ENCODE data around the gene STOM. TPM values are rescaled to one million over a fixed set of nuclear protein-coding genes. Genes with fewer than 3 reads are reported as not detected.
A peak's percentile ranks its signal among the peaks of the same experiment; 100 is the strongest.

Gene STOM
- total RNA-seq, 1 experiment from 2014 or later, result 5.5 TPM

DNA sequence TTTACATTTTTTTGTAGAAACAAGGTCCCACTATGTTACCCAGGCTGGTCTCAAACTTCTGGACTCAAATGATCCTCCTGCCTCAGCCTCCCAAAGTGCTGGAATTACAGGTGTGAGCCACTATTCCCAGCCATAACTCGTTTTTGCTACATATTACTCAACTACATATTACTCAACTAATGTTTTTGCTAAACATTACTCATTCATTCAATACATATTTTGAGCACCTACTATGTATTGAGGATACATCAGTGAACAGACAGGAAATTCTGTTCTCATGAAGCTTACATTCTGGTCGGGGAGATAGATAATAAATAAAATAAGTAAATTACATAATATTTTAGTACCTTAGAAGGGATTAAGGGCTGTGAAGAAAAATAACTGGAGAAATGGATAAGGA is 34.9 kb upstream of the STOM start:
- no peaks in the 10 kb centered on the region for H3K27me3 ChIP-seq (ENCODE audit: low read length)
- H3K9me2 ChIP-seq (replicated peaks; ENCODE audit: low read length), result no peaks in the 10 kb centered on the region
- H3F3A ChIP-seq (ENCODE audit: low read length, unreplicated experiment), result no peaks in the 10 kb centered on the region
- H4K20me1 ChIP-seq (ENCODE audit: low read length), result no peaks in the 10 kb centered on the region
- TF ChIP-seq EZH2phosphoT487 (IDR thresholded peaks at IDR 0.05; ENCODE audit: borderline replicate concordance, low read length) (no peak), EZH2 (IDR thresholded peaks at IDR 0.05; ENCODE audit: low read length, unreplicated experiment) (no peak)
- TF ChIP-seq, protein P1, sequence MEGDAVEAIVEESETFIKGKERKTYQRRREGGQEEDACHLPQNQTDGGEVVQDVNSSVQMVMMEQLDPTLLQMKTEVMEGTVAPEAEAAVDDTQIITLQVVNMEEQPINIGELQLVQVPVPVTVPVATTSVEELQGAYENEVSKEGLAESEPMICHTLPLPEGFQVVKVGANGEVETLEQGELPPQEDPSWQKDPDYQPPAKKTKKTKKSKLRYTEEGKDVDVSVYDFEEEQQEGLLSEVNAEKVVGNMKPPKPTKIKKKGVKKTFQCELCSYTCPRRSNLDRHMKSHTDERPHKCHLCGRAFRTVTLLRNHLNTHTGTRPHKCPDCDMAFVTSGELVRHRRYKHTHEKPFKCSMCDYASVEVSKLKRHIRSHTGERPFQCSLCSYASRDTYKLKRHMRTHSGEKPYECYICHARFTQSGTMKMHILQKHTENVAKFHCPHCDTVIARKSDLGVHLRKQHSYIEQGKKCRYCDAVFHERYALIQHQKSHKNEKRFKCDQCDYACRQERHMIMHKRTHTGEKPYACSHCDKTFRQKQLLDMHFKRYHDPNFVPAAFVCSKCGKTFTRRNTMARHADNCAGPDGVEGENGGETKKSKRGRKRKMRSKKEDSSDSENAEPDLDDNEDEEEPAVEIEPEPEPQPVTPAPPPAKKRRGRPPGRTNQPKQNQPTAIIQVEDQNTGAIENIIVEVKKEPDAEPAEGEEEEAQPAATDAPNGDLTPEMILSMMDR (conservative IDR thresholded peaks at IDR 0.05; ENCODE audit: low read depth, low read length), result no peak
- no peaks in the 10 kb centered on the region for H3K36me3 ChIP-seq (ENCODE audit: low read depth, low read length)
- ChIA-PET POLR2A (ENCODE audit: unreplicated experiment) (no interaction called here), CTCF (no interaction called here)
- no peak overlapping the region for H2AFZ ChIP-seq (ENCODE audit: low read length)
- peak; percentile 3 for DNase-seq
- H3K79me2 ChIP-seq (ENCODE audit: low read length), result no peaks in the 10 kb centered on the region
- no peaks in the 10 kb centered on the region for H3K4me1 ChIP-seq (ENCODE audit: insufficient read depth, low read length)
- ATAC-seq, result no peak
- no TSS peak for BruUV-seq (replicated peaks)
- no peak overlapping the region for H3K27ac ChIP-seq (ENCODE audit: low read length)
- intact Hi-C loops (cut with micrococcal nuclease), result no loop called here
- H3K9me3 ChIP-seq (ENCODE audit: low read length), result peaks cover 9% of the 10 kb centered on the region; the same call in 1 of the 2 replicates
- no peak overlapping the region for H3K4me2 ChIP-seq (ENCODE audit: low read length)
- H3K4me3 ChIP-seq (ENCODE audit: low read length), result no peak overlapping the region
- no peak overlapping the region for H3K9ac ChIP-seq (ENCODE audit: low read length)

DNA sequence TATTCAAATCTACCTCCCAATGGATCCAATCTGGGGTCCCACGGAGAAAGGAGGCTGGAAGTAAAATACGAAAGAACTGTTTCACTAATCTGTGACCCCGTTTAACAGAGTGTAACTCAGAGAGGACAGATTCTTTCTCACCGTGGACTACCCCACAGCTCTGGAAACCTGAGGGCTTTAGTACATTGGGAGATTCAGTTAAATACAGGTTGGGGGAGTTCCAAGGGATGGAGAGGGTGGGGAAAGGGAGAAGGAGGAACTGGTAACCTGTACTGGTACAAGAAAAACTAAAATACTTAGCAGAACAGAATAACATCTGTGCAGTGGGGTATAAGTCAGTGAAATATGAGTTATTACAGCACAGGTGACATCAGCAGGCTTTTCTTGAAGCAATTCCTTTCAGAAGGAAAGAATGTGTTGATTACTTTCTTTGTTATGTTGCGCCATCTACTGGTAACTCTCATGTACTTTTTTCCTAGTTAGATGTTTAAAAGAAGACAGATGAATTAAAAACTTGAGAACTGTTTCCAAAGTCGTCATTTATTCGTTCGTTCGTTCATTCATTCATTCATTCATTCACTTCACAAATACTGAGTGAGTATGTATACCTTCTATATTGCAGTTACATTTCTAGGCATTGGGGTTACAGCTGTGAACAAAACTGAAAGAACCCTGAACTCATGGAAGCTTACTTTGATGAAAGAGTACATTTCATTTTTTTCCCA is 30.0 kb upstream of the STOM start:
- H2AFZ ChIP-seq (ENCODE audit: low read length), result no peak overlapping the region
- peak overlapping the region; percentile 37; the same call in 1 of the 2 replicates for H3K4me2 ChIP-seq (ENCODE audit: low read length)
- no peaks in the 10 kb centered on the region for H3K4me1 ChIP-seq (ENCODE audit: insufficient read depth, low read length)
- H3K9me2 ChIP-seq (replicated peaks; ENCODE audit: low read length), result no peaks in the 10 kb centered on the region
- no peaks in the 10 kb centered on the region for H3K79me2 ChIP-seq (ENCODE audit: low read length)
- no peak overlapping the region for H3K9ac ChIP-seq (ENCODE audit: low read length)
- H3K36me3 ChIP-seq (ENCODE audit: low read depth, low read length), result no peaks in the 10 kb centered on the region
- TF ChIP-seq, protein P1 (conservative IDR thresholded peaks at IDR 0.05; ENCODE audit: low read depth, low read length), result peak; percentile 72
- TF ChIP-seq EZH2 (IDR thresholded peaks at IDR 0.05; ENCODE audit: low read length, unreplicated experiment), result no peak
- no peak overlapping the region for H3K27ac ChIP-seq (ENCODE audit: low read length)
- POLR2A ChIA-PET (ENCODE audit: unreplicated experiment), result no interaction called here
- CTCF ChIA-PET, result interaction anchor here (0.6 to 1.0 kb wide), 2 partner anchors 80 to 121 kb away, joined by 3 to 4 read pairs; no protein-coding TSS in a partner anchor
- no peak overlapping the region for H3K4me3 ChIP-seq (ENCODE audit: low read length)
- no peaks in the 10 kb centered on the region for H3K9me3 ChIP-seq (ENCODE audit: low read length)
- H3K27me3 ChIP-seq (ENCODE audit: low read length), result no peaks in the 10 kb centered on the region
- ATAC-seq (peak; percentile 53), DNase-seq (peak; percentile 79)
- BruUV-seq (replicated peaks), result no TSS peak
- no peaks in the 10 kb centered on the region for H4K20me1 ChIP-seq (ENCODE audit: low read length)
- H3F3A ChIP-seq (ENCODE audit: low read length, unreplicated experiment), result no peaks in the 10 kb centered on the region
- intact Hi-C loops (cut with micrococcal nuclease), result loop anchor here (2.0 kb wide), 4 partner anchors 23 to 187 kb away; no protein-coding TSS in a partner anchor
